Measurements from ENCODE around the gene C5AR1. TPM values are rescaled to one million over a fixed set of nuclear protein-coding genes. Genes with fewer than 3 reads are reported as not detected.

C5AR1 gene
- polyA plus RNA-seq, 1 of the 3 experiments (the other 2 are of a cell fraction), result 1.2 TPM

- ChIA-PET POLR2A (no interaction called here), CTCF (interaction anchor here (0.9 to 1.6 kb wide), 4 partner anchors 36 to 50 kb away, joined by 3 to 5 read pairs (median 3); no protein-coding TSS in a partner anchor)
- Histone ChIP-seq H3K27me3 (ENCODE audit: insufficient read depth) (no peaks in the 10 kb centered on the region), H3K9me3 (no peaks in the 10 kb centered on the region), H3K9me2 (no peaks in the 10 kb centered on the region), H3K79me2 (ENCODE audit: insufficient read depth) (no peaks in the 10 kb centered on the region), H3K4me1 (ENCODE audit: control insufficient read depth in 1 of 2, insufficient read depth in 2 of 2, low read depth in 1 of 2, low read length in 1 of 2) (no peaks in the 10 kb centered on the region), H4K20me1 (ENCODE audit: insufficient read depth) (no peaks in the 10 kb centered on the region), H3K27ac (ENCODE audit: low read depth in 2 of 2, low read length in 1 of 2) (no peak overlapping the region), H2AFZ (ENCODE audit: low read depth) (no peak overlapping the region), H3K4me2 (no peak overlapping the region), H3K36me3 (replicated peaks in 1 of 2; ENCODE audit: control insufficient read depth in 1 of 2, insufficient read depth in 2 of 2, low read length in 1 of 2) (no peaks in the 10 kb centered on the region), H3K9ac (no peak overlapping the region), H3K4me3 (ENCODE audit: low read depth in 2 of 2, low read length in 1 of 2) (no peak overlapping the region), H3F3A (replicated peaks; ENCODE audit: insufficient read depth) (peaks cover 3% of the 10 kb centered on the region)
- no peak for TF ChIP-seq FOXM1 (IDR thresholded peaks at IDR 0.05; ENCODE audit: low read depth)
- no peak for TF ChIP-seq NRF1 (IDR thresholded peaks at IDR 0.05; ENCODE audit: low read depth, low read length)
- no peak for TF ChIP-seq RAD21 (IDR thresholded peaks at IDR 0.05; ENCODE audit: low read length)
- TF ChIP-seq FOXJ3 (CRISPR knock-in tag; IDR thresholded peaks at IDR 0.05), result no peak
- 76% methylated on average over 4 of the region's 4 CpGs for WGBS (ENCODE audit: low lambda C conversion rate)
- no peak for DNase-seq
Measured at GRCh38 chr19:47341734-47342133, 32.1 kb downstream of the C5AR1 start.

- Histone ChIP-seq H3K79me2 (ENCODE audit: insufficient read depth) (no peaks in the 10 kb centered on the region), H2AFZ (ENCODE audit: low read depth) (no peak overlapping the region), H3K9me3 (no peaks in the 10 kb centered on the region), H3K27ac (ENCODE audit: low read depth in 2 of 2, low read length in 1 of 2) (no peak overlapping the region), H3K9me2 (no peaks in the 10 kb centered on the region), H3K9ac (no peak overlapping the region), H3K4me2 (no peak overlapping the region), H3K4me1 (ENCODE audit: control insufficient read depth in 1 of 2, insufficient read depth in 2 of 2, low read depth in 1 of 2, low read length in 1 of 2) (no peaks in the 10 kb centered on the region), H3K27me3 (ENCODE audit: insufficient read depth) (no peaks in the 10 kb centered on the region), H3K36me3 (replicated peaks in 1 of 2; ENCODE audit: control insufficient read depth in 1 of 2, insufficient read depth in 2 of 2, low read length in 1 of 2) (no peaks in the 10 kb centered on the region), H3F3A (replicated peaks; ENCODE audit: insufficient read depth) (peaks cover 4% of the 10 kb centered on the region), H4K20me1 (ENCODE audit: insufficient read depth) (no peaks in the 10 kb centered on the region), H3K4me3 (ENCODE audit: low read depth in 2 of 2, low read length in 1 of 2) (no peak overlapping the region)
- no peak for DNase-seq
- ChIA-PET CTCF (interaction anchor here (0.9 to 1.6 kb wide), 5 partner anchors 13 to 48 kb away, joined by 3 to 5 read pairs (median 4); no protein-coding TSS in a partner anchor), POLR2A (interaction anchor here (0.6 kb wide), 1 partner anchor 9 kb away, joined by 3 read pairs; no protein-coding TSS in a partner anchor)
- no peak for TF ChIP-seq SIN3A (IDR thresholded peaks at IDR 0.05; ENCODE audit: borderline replicate concordance, low read depth, low read length)
- TF ChIP-seq FOSL2 (IDR thresholded peaks at IDR 0.05; ENCODE audit: borderline replicate concordance, low read depth), result no peak
- no peak for TF ChIP-seq GABPA (IDR thresholded peaks at IDR 0.05; ENCODE audit: low read depth)
- no peak for TF ChIP-seq USF2 (IDR thresholded peaks at IDR 0.05; ENCODE audit: borderline replicate concordance, low read depth, low read length)
- no peak for TF ChIP-seq USF1 (IDR thresholded peaks at IDR 0.05; ENCODE audit: borderline replicate concordance, low read depth)
- no peak for TF ChIP-seq RXRA (IDR thresholded peaks at IDR 0.05; ENCODE audit: borderline replicate concordance, low read depth)
- no peak for TF ChIP-seq ZBTB33 (IDR thresholded peaks at IDR 0.05; ENCODE audit: borderline replicate concordance, low read depth)
- no peak for TF ChIP-seq TCF12 (IDR thresholded peaks at IDR 0.05)
- TF ChIP-seq FOXJ3 (CRISPR knock-in tag; IDR thresholded peaks at IDR 0.05), result no peak
- TF ChIP-seq GATA2 (CRISPR knock-in tag; IDR thresholded peaks at IDR 0.05), result no peak
- no peak for TF ChIP-seq MXI1 (IDR thresholded peaks at IDR 0.05; ENCODE audit: low read depth, low read length)
- WGBS (ENCODE audit: low lambda C conversion rate), result 73% methylated on average over 11 of the region's 11 CpGs
Measured at GRCh38 chr19:47343194-47343802, 33.6 kb downstream of the C5AR1 start.

Measured in SK-N-SH (cell line).